CD8-positive, alpha-beta memory T cell (primary cell): ENCODE results near the gene PBX3. TPM values are rescaled to one million over a fixed set of nuclear protein-coding genes. Genes with fewer than 3 reads are reported as not detected.

Experiments
- CTCF ChIA-PET: fragments of 350-600 bp; sonication (Branson Sonifier 250); formaldehyde crosslinking; loops from one replicate; lab custom pipeline; 2021; ENCODE audit warnings: antibody characterized with exemption; lab: Charles Lee
- POLR2A ChIA-PET: fragments of 350-600 bp; sonication (Branson Sonifier 250); formaldehyde crosslinking; loops from one replicate; lab custom pipeline; 2021; ENCODE audit warnings: antibody characterized with exemption; lab: Charles Lee
- DNase-seq, 5 donors: peaks; one replicate each; pipeline versions ENCODE4 v3.0.0 to v3.0.0-alpha.2; 2020 to 2022; ENCODE audit warnings: mixed read lengths in 1 of 5
- H3K27ac ChIP-seq: one replicate; pipeline ENCODE4 v1.7.0; 2013; ENCODE audit warnings: low read depth, mild to moderate bottlenecking, low read length, moderate library complexity
- H3K27me3 ChIP-seq: 2 replicates; pipeline ENCODE4 v1.7.0; 2013; ENCODE audit warnings: low read length, mild to moderate bottlenecking; ENCODE audit not compliant: insufficient read depth, poor library complexity, severe bottlenecking
- H3K36me3 ChIP-seq: 2 replicates; pipeline ENCODE4 v1.7.0; 2013; ENCODE audit warnings: mild to moderate bottlenecking, low read length, moderate library complexity; ENCODE audit not compliant: insufficient read depth
- H3K4me1 ChIP-seq: 2 replicates; pipeline ENCODE4 v1.7.0; 2013; ENCODE audit warnings: mild to moderate bottlenecking, low read length, moderate library complexity; ENCODE audit not compliant: insufficient read depth
- H3K4me3 ChIP-seq: 2 replicates; pipeline ENCODE4 v1.7.0; 2013; ENCODE audit warnings: mild to moderate bottlenecking, low read length
- H3K9me3 ChIP-seq: 2 replicates; pipeline ENCODE4 v1.7.0; 2013; ENCODE audit warnings: mild to moderate bottlenecking, low read length
- H3K27ac Mint-ChIP-seq, 8 donors: one replicate each; pipeline ENCODE4 v1.8.0; 2020 to 2021; ENCODE audit warnings: mixed read lengths in 8 of 8, mild to moderate bottlenecking in 6 of 8, inconsistent platforms in 3 of 8, moderate library complexity in 3 of 8
- H3K27me3 Mint-ChIP-seq, 2 donors: one replicate each; pipeline ENCODE4 v1.8.0; 2020 to 2021; ENCODE audit warnings: mixed read lengths in 2 of 2, mild to moderate bottlenecking in 1 of 2, moderate library complexity in 1 of 2
- H3K36me3 Mint-ChIP-seq, 3 donors: one replicate each; pipeline ENCODE4 v1.8.0; 2020 to 2021; ENCODE audit warnings: mixed read lengths in 3 of 3, inconsistent platforms in 1 of 3, mild to moderate bottlenecking in 1 of 3
- H3K4me1 Mint-ChIP-seq, 3 donors: one replicate each; pipeline ENCODE4 v1.8.0; 2020 to 2021; ENCODE audit warnings: mixed read lengths in 3 of 3, inconsistent platforms in 1 of 3, mild to moderate bottlenecking in 1 of 3
- H3K4me3 Mint-ChIP-seq, 7 donors: one replicate each; pipeline ENCODE4 v1.8.0; 2020 to 2021; ENCODE audit warnings: mixed read lengths in 7 of 7, mild to moderate bottlenecking in 6 of 7, moderate library complexity in 4 of 7, inconsistent platforms in 2 of 7
- H3K9me3 Mint-ChIP-seq, 5 donors: one replicate each; pipeline ENCODE4 v1.8.0; 2020 to 2022; ENCODE audit warnings: mixed read lengths in 5 of 5, mild to moderate bottlenecking in 3 of 5, moderate library complexity in 2 of 5, inconsistent platforms in 1 of 5
- polyA plus RNA-seq: library from polyadenylated mRNA; unstranded; fragments of 300-500 nt; fragmentation: Illumina TruSeq; gene quantifications from one replicate; pipeline ENCODE4 v1.2.3, GENCODE V29; 2021
- total RNA-seq, 2 experiments: library from RNA; stranded (reverse); gene quantifications; one replicate each; pipeline ENCODE4 v1.2.3, GENCODE V29; 2021

The PBX3 gene
- total and polyA plus RNA-seq, 3 experiments from 2014 or later: 4.6 to 13.4 (median 12.8) TPM

DNA sequence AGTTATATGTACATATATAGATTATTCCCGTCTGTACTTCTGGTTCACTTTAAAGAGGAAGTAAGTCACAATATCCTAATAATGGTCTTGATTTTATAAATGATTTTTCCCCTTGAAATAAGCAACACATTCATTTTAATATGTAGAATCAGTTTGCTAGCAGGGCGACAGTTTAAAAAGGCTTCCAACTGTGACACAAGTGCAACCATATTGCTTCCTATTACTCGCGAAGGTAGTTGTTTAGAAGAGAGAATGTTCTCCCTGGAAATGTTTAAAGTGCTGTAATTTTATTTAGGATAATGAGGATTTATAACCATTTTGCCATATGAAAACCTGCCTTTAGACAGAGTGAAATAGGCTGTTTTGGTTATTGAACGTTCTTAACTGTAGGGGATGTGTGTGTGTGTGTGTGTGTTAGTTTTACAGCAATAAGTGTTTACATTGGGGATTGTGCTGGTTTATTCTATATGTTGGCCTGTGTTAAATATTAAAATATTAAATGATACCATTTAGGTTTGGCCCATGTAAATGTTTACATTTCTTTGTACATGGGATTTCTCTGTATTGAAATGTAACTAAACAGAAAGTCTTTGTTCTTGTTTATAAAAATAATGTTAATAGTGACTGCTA is 138.3 kb downstream of the PBX3 start:
- Histone ChIP-seq H3K27ac (no peak overlapping the region), H3K4me1 (peaks cover 8% of the 10 kb centered on the region), H3K9me3 (no peaks in the 10 kb centered on the region), H3K4me3 (no peak overlapping the region), H3K36me3 (no peaks in the 10 kb centered on the region), H3K27me3 (peaks cover 15% of the 10 kb centered on the region)
- H3K9me3 Mint-ChIP-seq: no peaks in the 10 kb centered on the region
- no peaks in the 10 kb centered on the region for H3K36me3 Mint-ChIP-seq
- no peak overlapping the region for H3K4me3 Mint-ChIP-seq
- no peak for DNase-seq
- ChIA-PET POLR2A (no interaction called here), CTCF (no interaction called here)
- H3K27ac Mint-ChIP-seq: no peak overlapping the region
- H3K27me3 Mint-ChIP-seq: peaks cover 14 to 26% of the 10 kb centered on the region in 2 donors
- peaks cover 6 to 17% (median 14%) of the 10 kb centered on the region in 3 donors for H3K4me1 Mint-ChIP-seq

DNA sequence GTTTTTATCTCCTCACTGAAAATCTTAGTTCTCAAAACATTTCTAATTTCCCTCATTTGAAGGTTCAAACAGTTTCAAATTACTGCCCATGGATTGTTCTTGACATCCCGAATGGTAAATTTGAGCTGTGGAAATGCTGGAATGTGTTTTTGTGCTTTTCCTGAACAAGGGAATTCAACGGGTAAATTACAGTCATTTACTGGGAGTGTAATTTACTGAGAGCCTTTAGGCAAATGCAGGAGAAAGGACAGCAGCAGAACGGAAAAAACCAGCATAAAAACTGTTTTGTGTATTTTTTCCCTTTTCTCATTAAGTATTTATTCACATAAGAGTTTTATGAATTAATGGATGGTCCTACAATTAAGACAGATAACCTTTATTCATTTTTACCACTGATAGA is 139.2 kb downstream of the PBX3 start:
- CTCF ChIA-PET: no interaction called here
- Histone ChIP-seq H3K27me3 (peaks cover 15% of the 10 kb centered on the region), H3K4me3 (no peak overlapping the region), H3K36me3 (no peaks in the 10 kb centered on the region), H3K4me1 (peaks cover 8% of the 10 kb centered on the region), H3K9me3 (no peaks in the 10 kb centered on the region), H3K27ac (no peak overlapping the region)
- H3K27me3 Mint-ChIP-seq: peaks cover 14 to 26% of the 10 kb centered on the region in 2 donors
- no peak for DNase-seq
- no peak overlapping the region for H3K27ac Mint-ChIP-seq
- H3K4me1 Mint-ChIP-seq: peaks cover 6 to 17% (median 14%) of the 10 kb centered on the region in 3 donors
- H3K36me3 Mint-ChIP-seq: no peaks in the 10 kb centered on the region
- POLR2A ChIA-PET: no interaction called here
- no peak overlapping the region for H3K4me3 Mint-ChIP-seq
- no peaks in the 10 kb centered on the region for H3K9me3 Mint-ChIP-seq

DNA sequence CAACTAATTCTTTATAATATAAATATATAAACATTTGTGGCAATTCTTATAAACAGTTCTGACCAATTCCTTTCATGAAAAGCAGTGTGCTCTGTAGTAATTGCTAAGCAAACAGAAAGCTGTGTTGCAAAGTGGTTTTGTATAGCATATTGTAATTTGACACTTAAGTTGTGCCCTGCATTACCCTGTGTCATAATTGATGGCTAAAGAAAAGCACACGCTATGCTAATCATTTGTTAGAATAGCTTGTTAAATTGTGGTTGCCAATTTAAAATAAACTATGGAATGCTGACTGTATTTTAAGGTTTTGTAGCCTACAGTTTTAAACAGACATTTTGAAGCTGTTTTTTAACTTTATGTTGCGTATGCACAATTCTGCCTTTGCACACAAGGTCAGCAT is 140.0 kb downstream of the PBX3 start:
- Histone ChIP-seq H3K36me3 (no peaks in the 10 kb centered on the region), H3K27me3 (peaks cover 15% of the 10 kb centered on the region), H3K9me3 (no peaks in the 10 kb centered on the region), H3K4me3 (no peak overlapping the region), H3K27ac (no peak overlapping the region), H3K4me1 (peaks cover 8% of the 10 kb centered on the region)
- CTCF ChIA-PET: no interaction called here
- H3K27me3 Mint-ChIP-seq: peaks cover 14 to 26% of the 10 kb centered on the region in 2 donors
- H3K9me3 Mint-ChIP-seq: no peaks in the 10 kb centered on the region
- no peak overlapping the region for H3K4me3 Mint-ChIP-seq
- H3K27ac Mint-ChIP-seq: no peak overlapping the region
- DNase-seq: no peak
- H3K36me3 Mint-ChIP-seq: no peaks in the 10 kb centered on the region
- peaks cover 6 to 17% (median 14%) of the 10 kb centered on the region in 3 donors for H3K4me1 Mint-ChIP-seq
- POLR2A ChIA-PET: no interaction called here

DNA sequence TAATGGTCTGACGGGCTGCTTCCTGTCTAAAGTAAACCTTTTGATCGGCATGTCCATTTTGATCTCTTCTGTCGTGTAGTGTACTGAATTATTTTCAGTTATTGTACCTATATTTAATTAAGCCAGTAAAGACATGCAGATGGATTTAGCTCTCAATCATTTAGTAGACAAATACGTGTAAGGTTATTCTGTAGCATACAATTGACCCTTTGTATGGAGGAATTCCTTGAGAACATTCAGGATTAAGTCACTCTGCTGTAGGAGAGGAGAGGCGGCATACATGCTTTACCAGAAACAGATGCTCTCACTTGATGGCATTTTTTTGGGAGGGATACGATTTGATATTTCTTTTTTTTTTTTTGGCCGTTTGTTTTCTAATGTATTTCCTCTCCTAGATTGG is 141.0 kb downstream of the PBX3 start:
- peaks cover 15% of the 10 kb centered on the region for H3K27me3 ChIP-seq
- no peaks in the 10 kb centered on the region for H3K9me3 ChIP-seq
- Mint-ChIP-seq H3K27me3 (peaks cover 14 to 26% of the 10 kb centered on the region in 2 donors), H3K27ac (no peak overlapping the region), H3K9me3 (no peaks in the 10 kb centered on the region), H3K4me3 (peak overlapping the region in 1 of 7 donors; percentile 19), H3K4me1 (peaks cover 6 to 17% (median 14%) of the 10 kb centered on the region in 3 donors), H3K36me3 (no peaks in the 10 kb centered on the region)
- H3K4me3 ChIP-seq: no peak overlapping the region
- ChIA-PET CTCF (no interaction called here), POLR2A (no interaction called here)
- H3K4me1 ChIP-seq: peaks cover 8% of the 10 kb centered on the region
- H3K36me3 ChIP-seq: no peaks in the 10 kb centered on the region
- no peak overlapping the region for H3K27ac ChIP-seq
- DNase-seq: no peak

DNA sequence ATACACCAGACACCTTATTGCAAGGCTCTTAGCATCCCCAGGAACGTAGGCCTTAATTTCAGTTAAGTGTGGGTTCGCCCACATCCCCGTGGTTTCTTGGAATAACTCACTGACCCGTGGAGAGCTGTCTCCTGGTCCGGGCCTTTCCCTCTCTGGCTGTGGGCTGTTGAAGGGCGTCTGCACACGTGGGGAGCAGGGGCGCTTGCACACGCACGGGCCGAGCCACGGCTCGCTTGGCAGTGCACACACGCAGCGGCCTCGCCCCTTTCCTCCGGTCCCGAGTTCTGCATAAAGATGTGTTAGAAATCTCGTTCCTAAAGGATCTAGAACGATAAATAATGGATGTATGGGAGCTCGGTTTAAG is 141.9 kb downstream of the PBX3 start:
- Mint-ChIP-seq H3K9me3 (no peaks in the 10 kb centered on the region), H3K4me1 (peaks cover 6 to 17% (median 14%) of the 10 kb centered on the region in 3 donors), H3K27ac (peak overlapping the region in 1 of 8 donors; percentile 34), H3K4me3 (peak overlapping the region; percentile 32 to 81 (median 67)), H3K36me3 (no peaks in the 10 kb centered on the region), H3K27me3 (peaks cover 14 to 26% of the 10 kb centered on the region in 2 donors)
- ChIA-PET CTCF (no interaction called here), POLR2A (no interaction called here)
- peak in 1 of 5 donors; percentile 4 for DNase-seq
- Histone ChIP-seq H3K4me1 (peaks cover 8% of the 10 kb centered on the region), H3K36me3 (no peaks in the 10 kb centered on the region), H3K9me3 (no peaks in the 10 kb centered on the region), H3K4me3 (peak overlapping the region; percentile 57), H3K27me3 (peaks cover 15% of the 10 kb centered on the region), H3K27ac (no peak overlapping the region)

DNA sequence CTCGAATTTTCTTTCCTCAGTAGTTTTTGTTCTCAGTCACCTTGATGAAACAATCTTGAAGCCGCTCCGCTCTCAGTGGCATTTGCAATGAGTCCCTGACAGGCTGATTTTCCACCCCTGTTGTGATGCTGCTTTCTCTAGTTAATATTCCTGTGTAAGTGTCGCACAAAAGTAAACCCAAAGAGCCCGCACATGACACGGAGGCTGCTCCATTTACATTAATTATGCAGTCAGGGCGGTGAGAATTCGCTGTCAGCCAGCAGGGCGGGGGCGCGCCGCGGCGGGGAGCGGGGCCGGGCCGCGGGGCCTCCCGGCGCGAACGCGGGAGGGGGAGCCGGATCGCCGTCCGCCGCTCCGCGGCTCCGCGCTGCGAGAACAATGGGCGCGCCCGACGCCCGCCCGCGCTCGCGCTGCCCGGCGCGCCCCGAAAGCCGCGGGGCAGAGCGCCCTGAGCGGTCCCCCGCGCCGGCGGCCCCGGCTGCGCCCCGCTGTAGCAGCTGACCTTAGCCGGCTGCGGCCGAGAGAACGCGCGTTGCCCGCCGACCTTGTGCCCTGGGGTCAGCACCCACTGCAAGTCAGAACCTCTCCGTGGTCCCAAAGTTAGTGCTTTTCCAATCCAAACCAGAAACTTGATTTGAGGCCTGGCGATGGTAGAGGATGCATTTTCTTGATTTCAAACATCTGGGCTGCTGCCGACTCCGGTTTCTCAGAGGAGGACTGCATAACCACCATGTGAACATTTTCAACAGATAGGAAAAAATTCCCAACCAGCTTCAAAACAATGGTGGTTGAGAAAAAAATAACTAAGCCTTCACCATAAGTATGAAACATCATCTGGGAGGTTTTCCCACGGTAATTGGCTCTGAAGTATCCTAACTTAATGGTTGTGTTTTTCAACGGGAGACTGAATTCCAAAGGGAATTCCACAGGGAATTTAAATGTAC is 142.6 kb downstream of the PBX3 start:
- H3K27me3 Mint-ChIP-seq: peaks cover 14 to 26% of the 10 kb centered on the region in 2 donors
- H3K4me1 Mint-ChIP-seq: peaks cover 6 to 17% (median 14%) of the 10 kb centered on the region in 3 donors
- DNase-seq: peak; percentile 2 to 50 (median 18)
- no peaks in the 10 kb centered on the region for H3K36me3 Mint-ChIP-seq
- H3K27ac Mint-ChIP-seq: no peak overlapping the region
- Histone ChIP-seq H3K27me3 (peaks cover 15% of the 10 kb centered on the region), H3K9me3 (no peaks in the 10 kb centered on the region), H3K4me1 (peaks cover 8% of the 10 kb centered on the region), H3K4me3 (peak overlapping the region; percentile 57), H3K36me3 (no peaks in the 10 kb centered on the region), H3K27ac (no peak overlapping the region)
- H3K4me3 Mint-ChIP-seq: peak overlapping the region; percentile 35 to 85 (median 76)
- ChIA-PET CTCF (no interaction called here), POLR2A (no interaction called here)
- no peaks in the 10 kb centered on the region for H3K9me3 Mint-ChIP-seq

- H3K27ac Mint-ChIP-seq: no peak overlapping the region
- peaks cover 15% of the 10 kb centered on the region for H3K27me3 ChIP-seq
- no peaks in the 10 kb centered on the region for H3K36me3 Mint-ChIP-seq
- CTCF ChIA-PET: no interaction called here
- H3K9me3 Mint-ChIP-seq: no peaks in the 10 kb centered on the region
- peaks cover 14 to 26% of the 10 kb centered on the region in 2 donors for H3K27me3 Mint-ChIP-seq
- H3K4me3 ChIP-seq: no peak overlapping the region
- no peaks in the 10 kb centered on the region for H3K36me3 ChIP-seq
- peak overlapping the region in 1 of 7 donors; percentile 29 for H3K4me3 Mint-ChIP-seq
- H3K4me1 ChIP-seq: peaks cover 8% of the 10 kb centered on the region
- DNase-seq: no peak
- H3K4me1 Mint-ChIP-seq: peaks cover 6 to 17% (median 14%) of the 10 kb centered on the region in 3 donors
- H3K9me3 ChIP-seq: no peaks in the 10 kb centered on the region
- POLR2A ChIA-PET: no interaction called here
- no peak overlapping the region for H3K27ac ChIP-seq
Measured at GRCh38 chr9:125890826-125891225, 143.7 kb downstream of the PBX3 start.

- H3K4me3 ChIP-seq: no peak overlapping the region
- H3K4me3 Mint-ChIP-seq: no peak overlapping the region
- CTCF ChIA-PET: no interaction called here
- no peaks in the 10 kb centered on the region for H3K9me3 Mint-ChIP-seq
- no peaks in the 10 kb centered on the region for H3K36me3 ChIP-seq
- no peak overlapping the region for H3K27ac ChIP-seq
- H3K27me3 ChIP-seq: peaks cover 12% of the 10 kb centered on the region
- POLR2A ChIA-PET: no interaction called here
- peaks cover 14 to 19% of the 10 kb centered on the region in 2 donors for H3K27me3 Mint-ChIP-seq
- H3K9me3 ChIP-seq: no peaks in the 10 kb centered on the region
- DNase-seq: no peak
- H3K4me1 ChIP-seq: peaks cover 8% of the 10 kb centered on the region
- H3K27ac Mint-ChIP-seq: no peak overlapping the region
- H3K36me3 Mint-ChIP-seq: no peaks in the 10 kb centered on the region
- peaks cover 6 to 19% (median 14%) of the 10 kb centered on the region in 3 donors for H3K4me1 Mint-ChIP-seq
Measured at GRCh38 chr9:125893277-125893676, 146.1 kb downstream of the PBX3 start.
